NCI-H2196 treated with DMSO at 0.1 percent for 48 hours (cell line): ENCODE measurements around the gene PRKCA.
A peak's percentile ranks its signal among the peaks of the same experiment; 100 is the strongest.
"Not testable (repeated sequence)": the region's sequence is repeated elsewhere in the genome, so short reads cannot be mapped to it uniquely, and the experiment has no call there.

Experiments used
- DNase-seq: peaks from one replicate; lab custom pipeline; 2025; ENCODE audit not compliant: unreplicated experiment; lab: John Stamatoyannopoulos, UW

The PRKCA gene

GRCh38 chr17:66602659-66603384 is 300.4 kb downstream of the PRKCA start:
- no peak for DNase-seq

GRCh38 chr17:66604376-66604775 is 302.0 kb downstream of the PRKCA start:
- DNase-seq, result no peak

GRCh38 chr17:66605541-66605940 is 303.1 kb downstream of the PRKCA start:
- no peak for DNase-seq

GRCh38 chr17:66610361-66611133 is 308.1 kb downstream of the PRKCA start:
- no peak for DNase-seq

GRCh38 chr17:66611397-66611796 is 309.0 kb downstream of the PRKCA start:
- no peak for DNase-seq

GRCh38 chr17:66612993-66613392 is 310.6 kb downstream of the PRKCA start:
- no peak for DNase-seq

- DNase-seq, result no peak
These were observed 312.1 kb downstream of the PRKCA start for GRCh38 chr17:66614469-66614868.

- no peak for DNase-seq
These were observed 316.8 kb downstream of the PRKCA start for GRCh38 chr17:66619206-66619605.

GRCh38 chr17:66620528-66620927 is 318.1 kb downstream of the PRKCA start:
- DNase-seq, result no peak

- not testable (repeated sequence) for DNase-seq
These were observed 322.2 kb downstream of the PRKCA start for GRCh38 chr17:66624630-66625029.

GRCh38 chr17:66625311-66625767 is 322.9 kb downstream of the PRKCA start:
- DNase-seq, result peak; percentile 10

GRCh38 chr17:66627985-66628384 is 325.6 kb downstream of the PRKCA start:
- DNase-seq, result no peak

- no peak for DNase-seq
These were observed 327.3 kb downstream of the PRKCA start for GRCh38 chr17:66629762-66630161.

GRCh38 chr17:66630379-66630778 is 328.0 kb downstream of the PRKCA start:
- no peak for DNase-seq

- no peak for DNase-seq
These were observed 328.5 kb downstream of the PRKCA start for GRCh38 chr17:66630828-66631472.

- no peak for DNase-seq
These were observed 330.3 kb downstream of the PRKCA start for GRCh38 chr17:66632731-66633130.

- DNase-seq, result no peak
These were observed 331.0 kb downstream of the PRKCA start for GRCh38 chr17:66633317-66633965.

GRCh38 chr17:66634193-66634592 is 331.8 kb downstream of the PRKCA start:
- no peak for DNase-seq

GRCh38 chr17:66635386-66636045 is 333.1 kb downstream of the PRKCA start:
- DNase-seq, result no peak

GRCh38 chr17:66636111-66636510 is 333.7 kb downstream of the PRKCA start:
- no peak for DNase-seq

GRCh38 chr17:66637491-66637890 is 335.1 kb downstream of the PRKCA start:
- DNase-seq, result no peak
